ENCODE results near the gene PSG6.
"Not testable (repeated sequence)": the region's sequence is repeated elsewhere in the genome, so short reads cannot be mapped to it uniquely, and the experiment has no call there.

The PSG6 gene

GRCh38 chr19:42928896-42929295, 11.2 kb upstream of the PSG6 start:
- no peak overlapping the region for H3K23ac ChIP-seq (ENCODE audit: low read length)
- WGBS (ENCODE audit: extremely low coverage, insufficient coverage, low lambda C conversion rate) = no CpG with 5 or more reads among the region's 3 CpGs
- H3K4me3 ChIP-seq (ENCODE audit: low read length) = no peak overlapping the region
- H2BK15ac ChIP-seq (replicated peaks; ENCODE audit: low read depth) = no peak overlapping the region
- no peak overlapping the region for H4K5ac ChIP-seq (ENCODE audit: low read length)
- H3K79me2 ChIP-seq (ENCODE audit: control insufficient read depth, insufficient read depth, low read length) = no peaks in the 10 kb centered on the region
- H3K36me3 ChIP-seq (ENCODE audit: control insufficient read depth, insufficient read depth, low read length) = no peaks in the 10 kb centered on the region
- no peak overlapping the region for H2BK5ac ChIP-seq (ENCODE audit: low read length)
- no peak overlapping the region for H3K18ac ChIP-seq (ENCODE audit: low read length)
- H4K8ac ChIP-seq (ENCODE audit: low read depth, low read length) = no peak overlapping the region
- H3K4ac ChIP-seq (ENCODE audit: low read depth, low read length) = no peak overlapping the region
- no peak for DNase-seq
- no peak overlapping the region for H2AK5ac ChIP-seq (ENCODE audit: low read length)
- no peaks in the 10 kb centered on the region for H3K4me1 ChIP-seq (ENCODE audit: control insufficient read depth, low read depth, low read length)
- H2BK120ac ChIP-seq (ENCODE audit: low read depth, low read length) = no peak overlapping the region
- no peak overlapping the region for H3K9ac ChIP-seq (ENCODE audit: low read length)
- no peak overlapping the region for H3K56ac ChIP-seq (ENCODE audit: low read length)
- no peaks in the 10 kb centered on the region for H3K79me1 ChIP-seq (ENCODE audit: low read length)
- no peak overlapping the region for H3K27ac ChIP-seq (ENCODE audit: low read depth, low read length)
- H3K4me2 ChIP-seq (ENCODE audit: low read length) = no peak overlapping the region
- H3K27me3 ChIP-seq (ENCODE audit: insufficient read depth, low read length, poor library complexity) = no peaks in the 10 kb centered on the region

DNA sequence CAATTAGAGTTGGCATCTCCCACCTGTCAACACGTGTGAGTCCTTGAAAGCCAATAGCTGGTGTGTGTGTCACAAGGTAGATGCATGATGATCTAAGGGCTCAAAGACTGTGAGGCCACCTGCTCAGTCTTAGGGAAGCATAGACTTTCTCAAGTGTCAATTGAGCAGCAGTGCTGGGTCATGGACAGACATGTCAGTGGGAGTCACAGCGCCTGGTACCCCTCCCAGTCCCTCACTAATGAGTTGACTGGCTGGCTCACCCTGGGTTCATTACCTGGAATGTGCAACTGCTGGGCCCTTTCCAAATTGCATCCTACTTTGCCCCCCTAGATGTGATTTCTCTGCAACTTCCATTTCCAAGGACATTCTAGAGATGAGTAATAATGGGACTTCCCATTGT, 9.1 kb upstream of the PSG6 start:
- Histone ChIP-seq H3K23ac (ENCODE audit: low read length) (no peak overlapping the region), H3K4me3 (ENCODE audit: low read length) (no peak overlapping the region), H3K27me3 (ENCODE audit: insufficient read depth, low read length, poor library complexity) (no peaks in the 10 kb centered on the region), H2BK5ac (ENCODE audit: low read length) (no peak overlapping the region), H3K4ac (ENCODE audit: low read depth, low read length) (no peak overlapping the region), H3K4me2 (ENCODE audit: low read length) (no peak overlapping the region), H3K27ac (ENCODE audit: low read depth, low read length) (no peak overlapping the region), H2BK120ac (ENCODE audit: low read depth, low read length) (no peak overlapping the region), H3K9ac (ENCODE audit: low read length) (no peak overlapping the region), H2BK15ac (replicated peaks; ENCODE audit: low read depth) (no peak overlapping the region), H3K36me3 (ENCODE audit: control insufficient read depth, insufficient read depth, low read length) (no peaks in the 10 kb centered on the region), H3K18ac (ENCODE audit: low read length) (no peak overlapping the region), H3K79me1 (ENCODE audit: low read length) (no peaks in the 10 kb centered on the region), H3K79me2 (ENCODE audit: control insufficient read depth, insufficient read depth, low read length) (no peaks in the 10 kb centered on the region), H3K4me1 (ENCODE audit: control insufficient read depth, low read depth, low read length) (no peaks in the 10 kb centered on the region), H4K8ac (ENCODE audit: low read depth, low read length) (no peak overlapping the region), H4K5ac (ENCODE audit: low read length) (no peak overlapping the region), H2AK5ac (ENCODE audit: low read length) (no peak overlapping the region), H3K56ac (ENCODE audit: low read length) (no peak overlapping the region)
- no CpG with 5 or more reads among the region's 2 CpGs for WGBS (ENCODE audit: extremely low coverage, insufficient coverage, low lambda C conversion rate)
- DNase-seq = no peak

DNA sequence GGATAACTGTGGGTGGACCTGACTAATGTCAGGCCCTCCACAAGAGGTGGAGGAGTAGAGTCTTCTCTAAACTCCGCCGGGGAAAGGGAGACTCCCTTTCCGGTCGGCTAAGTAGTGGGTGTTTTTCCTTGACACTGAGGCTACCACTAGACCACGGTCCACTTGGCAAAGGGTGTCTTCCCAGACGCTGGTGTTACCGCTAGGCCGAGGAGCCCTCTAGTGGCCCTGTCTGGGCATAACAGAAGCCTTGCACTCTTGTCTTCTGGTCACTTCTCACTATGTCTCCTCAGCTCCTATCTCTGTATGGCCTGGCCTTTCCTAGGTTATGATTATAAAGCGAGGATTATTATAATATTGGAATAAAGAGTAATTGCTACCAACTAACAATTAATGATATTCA, 5.4 kb upstream of the PSG6 start:
- H3K56ac ChIP-seq (ENCODE audit: low read length); H3K4me2 ChIP-seq (ENCODE audit: low read length); H3K27ac ChIP-seq (ENCODE audit: low read depth, low read length); H4K5ac ChIP-seq (ENCODE audit: low read length); H3K4ac ChIP-seq (ENCODE audit: low read depth, low read length); H3K9ac ChIP-seq (ENCODE audit: low read length); H3K23ac ChIP-seq (ENCODE audit: low read length); H3K79me1 ChIP-seq (ENCODE audit: low read length); H2BK15ac ChIP-seq (replicated peaks; ENCODE audit: low read depth); H2AK5ac ChIP-seq (ENCODE audit: low read length); H2BK120ac ChIP-seq (ENCODE audit: low read depth, low read length); H3K4me1 ChIP-seq (ENCODE audit: control insufficient read depth, low read depth, low read length); H3K18ac ChIP-seq (ENCODE audit: low read length); H3K4me3 ChIP-seq (ENCODE audit: low read length); H2BK5ac ChIP-seq (ENCODE audit: low read length); H4K8ac ChIP-seq (ENCODE audit: low read depth, low read length); H3K36me3 ChIP-seq (ENCODE audit: control insufficient read depth, insufficient read depth, low read length); H3K79me2 ChIP-seq (ENCODE audit: control insufficient read depth, insufficient read depth, low read length); H3K27me3 ChIP-seq (ENCODE audit: insufficient read depth, low read length, poor library complexity): not testable (repeated sequence)
- DNase-seq = peak; percentile 14
- no CpG with 5 or more reads among the region's 9 CpGs for WGBS (ENCODE audit: extremely low coverage, insufficient coverage, low lambda C conversion rate)

- not testable (repeated sequence) for H3K9ac ChIP-seq (ENCODE audit: low read length); H3K27ac ChIP-seq (ENCODE audit: low read depth, low read length); H3K18ac ChIP-seq (ENCODE audit: low read length); H3K23ac ChIP-seq (ENCODE audit: low read length); H4K8ac ChIP-seq (ENCODE audit: low read depth, low read length); H2BK15ac ChIP-seq (replicated peaks; ENCODE audit: low read depth); H3K4me1 ChIP-seq (ENCODE audit: control insufficient read depth, low read depth, low read length); H4K5ac ChIP-seq (ENCODE audit: low read length); H3K4me3 ChIP-seq (ENCODE audit: low read length); H2BK5ac ChIP-seq (ENCODE audit: low read length); DNase-seq; H2AK5ac ChIP-seq (ENCODE audit: low read length); H3K79me2 ChIP-seq (ENCODE audit: control insufficient read depth, insufficient read depth, low read length); H3K56ac ChIP-seq (ENCODE audit: low read length); H3K27me3 ChIP-seq (ENCODE audit: insufficient read depth, low read length, poor library complexity); H3K4ac ChIP-seq (ENCODE audit: low read depth, low read length); H3K79me1 ChIP-seq (ENCODE audit: low read length); H2BK120ac ChIP-seq (ENCODE audit: low read depth, low read length); H3K4me2 ChIP-seq (ENCODE audit: low read length); H3K36me3 ChIP-seq (ENCODE audit: control insufficient read depth, insufficient read depth, low read length)
These were observed 3.3 kb upstream of the PSG6 start for GRCh38 chr19:42920971-42921370.

DNA sequence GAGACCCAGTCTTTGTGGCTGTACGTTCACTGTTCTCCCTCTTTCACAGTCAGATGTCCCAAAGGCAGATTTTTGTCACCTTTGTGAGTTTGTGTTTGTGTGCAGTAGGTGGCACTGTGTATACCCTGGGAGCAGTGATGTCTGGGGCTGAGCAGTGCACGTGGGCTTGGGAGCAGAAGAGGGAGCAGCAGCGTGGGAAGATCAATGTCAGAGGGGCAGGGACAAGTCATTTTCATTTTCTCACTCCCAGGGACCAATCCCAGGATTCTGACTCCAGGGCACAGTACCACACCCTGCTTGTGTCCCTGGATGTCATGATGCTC, 2.0 kb upstream of the PSG6 start:
- Histone ChIP-seq H3K4ac (ENCODE audit: low read depth, low read length) (no peak overlapping the region), H3K36me3 (ENCODE audit: control insufficient read depth, insufficient read depth, low read length) (no peaks in the 10 kb centered on the region), H4K8ac (ENCODE audit: low read depth, low read length) (no peak overlapping the region), H4K5ac (ENCODE audit: low read length) (no peak overlapping the region), H3K56ac (ENCODE audit: low read length) (no peak overlapping the region), H3K18ac (ENCODE audit: low read length) (no peak overlapping the region), H3K27ac (ENCODE audit: low read depth, low read length) (no peak overlapping the region), H2BK15ac (replicated peaks; ENCODE audit: low read depth) (no peak overlapping the region), H3K23ac (ENCODE audit: low read length) (no peak overlapping the region), H3K79me2 (ENCODE audit: control insufficient read depth, insufficient read depth, low read length) (no peaks in the 10 kb centered on the region), H3K27me3 (ENCODE audit: insufficient read depth, low read length, poor library complexity) (no peaks in the 10 kb centered on the region), H3K4me2 (ENCODE audit: low read length) (no peak overlapping the region), H3K4me3 (ENCODE audit: low read length) (no peak overlapping the region), H3K4me1 (ENCODE audit: control insufficient read depth, low read depth, low read length) (no peaks in the 10 kb centered on the region), H2AK5ac (ENCODE audit: low read length) (no peak overlapping the region), H3K79me1 (ENCODE audit: low read length) (no peaks in the 10 kb centered on the region), H2BK5ac (ENCODE audit: low read length) (no peak overlapping the region), H3K9ac (ENCODE audit: low read length) (no peak overlapping the region), H2BK120ac (ENCODE audit: low read depth, low read length) (no peak overlapping the region)
- no peak for DNase-seq
- no CpG with 5 or more reads among the region's 3 CpGs for WGBS (ENCODE audit: extremely low coverage, insufficient coverage, low lambda C conversion rate)

- not testable (repeated sequence) for H3K79me2 ChIP-seq (ENCODE audit: control insufficient read depth, insufficient read depth, low read length); H3K79me1 ChIP-seq (ENCODE audit: low read length); H3K56ac ChIP-seq (ENCODE audit: low read length); H3K4me1 ChIP-seq (ENCODE audit: control insufficient read depth, low read depth, low read length); H3K9ac ChIP-seq (ENCODE audit: low read length); H3K27me3 ChIP-seq (ENCODE audit: insufficient read depth, low read length, poor library complexity); H3K4me3 ChIP-seq (ENCODE audit: low read length); H3K4ac ChIP-seq (ENCODE audit: low read depth, low read length); H2BK120ac ChIP-seq (ENCODE audit: low read depth, low read length); DNase-seq; H2AK5ac ChIP-seq (ENCODE audit: low read length); H2BK5ac ChIP-seq (ENCODE audit: low read length); H3K4me2 ChIP-seq (ENCODE audit: low read length); H3K18ac ChIP-seq (ENCODE audit: low read length); H2BK15ac ChIP-seq (replicated peaks; ENCODE audit: low read depth); H4K8ac ChIP-seq (ENCODE audit: low read depth, low read length); H3K27ac ChIP-seq (ENCODE audit: low read depth, low read length); H4K5ac ChIP-seq (ENCODE audit: low read length); H3K36me3 ChIP-seq (ENCODE audit: control insufficient read depth, insufficient read depth, low read length); H3K23ac ChIP-seq (ENCODE audit: low read length)
- WGBS (ENCODE audit: extremely low coverage, insufficient coverage, low lambda C conversion rate) = no CpG with 5 or more reads among the region's 26 CpGs
These were observed 1.5 kb upstream of the PSG6 start for GRCh38 chr19:42919070-42919756.
